Liver (tissue), 3 donors: Measurements from ENCODE around the gene ARMC9.

Source experiments
- CTCF ChIP-seq: fragments of 150-350 bp; IDR thresholded peaks from 2 replicates; pipeline ENCODE4 v1.5.1; 2017; ENCODE audit warnings: improper control_type of control experiment, low read depth, low read length; ENCODE audit not compliant: missing input control
- FOXA1 ChIP-seq: IDR thresholded peaks from 2 replicates; pipeline ENCODE4 v1.6.1; 2016; ENCODE audit warnings: antibody characterized with exemption
- GABPA ChIP-seq, 2 donors: IDR thresholded peaks in 1 of 2; conservative IDR thresholded peaks in 1 of 2; 2 replicates each; pipeline ENCODE4 v1.6.1; 2016; ENCODE audit warnings: antibody characterized with exemption in 2 of 2, mild to moderate bottlenecking in 1 of 2, moderate library complexity in 1 of 2
- HNF4A ChIP-seq, 2 donors: conservative IDR thresholded peaks; 2 replicates each; pipeline ENCODE4 v1.6.1; 2016; ENCODE audit warnings: antibody characterized with exemption in 2 of 2, mild to moderate bottlenecking in 2 of 2
- JUND ChIP-seq, 2 donors: IDR thresholded peaks; 2 replicates each; pipeline ENCODE4 v1.6.1; 2016; ENCODE audit warnings: antibody characterized with exemption in 2 of 2
- NR2F2 ChIP-seq: IDR thresholded peaks from 2 replicates; pipeline ENCODE4 v1.6.1; 2016; ENCODE audit warnings: antibody characterized with exemption
- RAD21 ChIP-seq, 2 donors: IDR thresholded peaks; 2 replicates each; pipeline ENCODE4 v1.6.1; 2016; ENCODE audit warnings: antibody characterized with exemption in 2 of 2, mild to moderate bottlenecking in 2 of 2
- REST ChIP-seq: IDR thresholded peaks from 2 replicates; pipeline ENCODE4 v1.6.1; 2016; ENCODE audit warnings: antibody characterized with exemption, mild to moderate bottlenecking
- SP1 ChIP-seq: IDR thresholded peaks from 2 replicates; pipeline ENCODE4 v1.6.1; 2018; ENCODE audit warnings: antibody characterized with exemption, mild to moderate bottlenecking
- TAF1 ChIP-seq: conservative IDR thresholded peaks from 2 replicates; pipeline ENCODE4 v1.6.1; 2016; ENCODE audit warnings: antibody characterized with exemption, mild to moderate bottlenecking
- YY1 ChIP-seq: IDR thresholded peaks from 2 replicates; pipeline ENCODE4 v1.6.1; 2016; ENCODE audit warnings: antibody characterized with exemption, mild to moderate bottlenecking
- ZBTB33 ChIP-seq: IDR thresholded peaks from 2 replicates; pipeline ENCODE4 v1.6.1; 2016; ENCODE audit warnings: antibody characterized with exemption
- TF ChIP-seq, protein P1 (sequence below): IDR thresholded peaks from 2 replicates; pipeline ENCODE4 v1.6.1; 2016; ENCODE audit warnings: antibody characterized with exemption
- TF ChIP-seq, protein P2 (sequence below): IDR thresholded peaks from 2 replicates; pipeline ENCODE4 v1.6.1; 2016; ENCODE audit warnings: antibody characterized with exemption
- donor health status: healthy.
- donor health status: healthy.

DNA sequence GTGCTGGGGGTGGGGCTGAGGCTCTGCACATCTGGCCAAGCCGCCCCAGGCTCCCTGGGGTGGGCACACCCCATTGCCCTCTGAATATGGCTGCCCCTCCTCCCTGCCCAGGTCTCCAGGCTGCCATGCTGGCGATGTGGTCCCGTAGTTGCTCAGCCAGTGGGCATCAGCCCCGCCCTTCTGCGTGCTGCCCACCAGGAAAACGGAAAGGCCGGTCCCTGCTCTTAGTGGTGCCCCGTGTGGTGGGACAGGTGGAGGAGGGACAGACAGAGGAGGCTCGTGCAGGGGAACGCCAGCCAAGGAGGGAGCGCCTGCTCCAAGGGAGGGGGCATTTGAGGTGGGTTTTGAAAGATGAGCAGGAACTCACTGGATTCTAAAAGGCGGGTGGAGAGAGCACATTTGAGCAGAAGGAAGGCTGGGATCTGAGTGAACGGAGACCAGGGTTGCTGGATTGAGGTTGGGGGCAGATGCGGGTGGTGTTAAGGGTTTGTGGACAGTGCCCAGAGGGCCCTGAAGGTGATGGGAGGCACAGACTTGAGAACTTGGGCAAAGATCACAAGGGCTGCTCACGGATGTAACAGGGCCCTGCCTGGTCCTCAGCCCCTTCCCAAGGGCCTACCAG lies 190.4 kb downstream of the ARMC9 start:
- TF ChIP-seq ZBTB33 (no peak), CTCF (no peak), NR2F2 (no peak), SP1 (no peak), GABPA (IDR thresholded peaks at IDR 0.05 in 1 of 2, conservative IDR thresholded peaks at IDR 0.05 in 1 of 2) (no peak), REST (no peak), JUND (IDR thresholded peaks at IDR 0.05) (no peak), YY1 (no peak), RAD21 (IDR thresholded peaks at IDR 0.05) (no peak), TAF1 (no peak), FOXA1 (no peak), HNF4A (conservative IDR thresholded peaks at IDR 0.05) (no peak)
- TF ChIP-seq, protein P1, sequence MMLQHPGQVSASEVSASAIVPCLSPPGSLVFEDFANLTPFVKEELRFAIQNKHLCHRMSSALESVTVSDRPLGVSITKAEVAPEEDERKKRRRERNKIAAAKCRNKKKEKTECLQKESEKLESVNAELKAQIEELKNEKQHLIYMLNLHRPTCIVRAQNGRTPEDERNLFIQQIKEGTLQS: no peak
- TF ChIP-seq, protein P2, sequence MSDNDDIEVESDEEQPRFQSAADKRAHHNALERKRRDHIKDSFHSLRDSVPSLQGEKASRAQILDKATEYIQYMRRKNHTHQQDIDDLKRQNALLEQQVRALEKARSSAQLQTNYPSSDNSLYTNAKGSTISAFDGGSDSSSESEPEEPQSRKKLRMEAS: no peak
